Stomach (tissue), 4 donors: ENCODE data around the gene MLLT6.
A peak's percentile ranks its signal among the peaks of the same experiment; 100 is the strongest.

ENCODE experiments used
- CTCF ChIP-seq, 7 experiments: fragments of 450-650 bp in 4 of 7; fragments of 200-600 bp in 3 of 7; sonication (generic) in 3 of 7; IDR thresholded peaks; one replicate each; pipeline ENCODE4 v1.5.1; 2016 to 2019; ENCODE audit warnings: antibody characterized with exemption in 7 of 7, control low read depth in 2 of 7, mild to moderate bottlenecking in 1 of 7
- POLR2AphosphoS5 ChIP-seq, 3 donors: sonication (generic); formaldehyde crosslinking; IDR thresholded peaks; one replicate each; pipeline ENCODE4 v1.6.1; 2016; ENCODE audit warnings: antibody characterized with exemption in 3 of 3

GRCh38 chr17:38730526-38731379, 25.7 kb downstream of the MLLT6 start:
- TF ChIP-seq CTCF (IDR thresholded peaks at IDR 0.05) = no peak
- peak in 2 of 3 donors; percentile 68 for TF ChIP-seq POLR2AphosphoS5 (IDR thresholded peaks at IDR 0.05)
